ENCODE data around the gene ERF. TPM values are rescaled to one million over a fixed set of nuclear protein-coding genes. Genes with fewer than 3 reads are reported as not detected.

Gene ERF
- total and polyA plus RNA-seq, 10 of the 15 experiments (the other 5 are each of a cell fraction or from before 2014, with no cell fraction given) = 0.02 to 51.8 (median 14.4) TPM

DNA sequence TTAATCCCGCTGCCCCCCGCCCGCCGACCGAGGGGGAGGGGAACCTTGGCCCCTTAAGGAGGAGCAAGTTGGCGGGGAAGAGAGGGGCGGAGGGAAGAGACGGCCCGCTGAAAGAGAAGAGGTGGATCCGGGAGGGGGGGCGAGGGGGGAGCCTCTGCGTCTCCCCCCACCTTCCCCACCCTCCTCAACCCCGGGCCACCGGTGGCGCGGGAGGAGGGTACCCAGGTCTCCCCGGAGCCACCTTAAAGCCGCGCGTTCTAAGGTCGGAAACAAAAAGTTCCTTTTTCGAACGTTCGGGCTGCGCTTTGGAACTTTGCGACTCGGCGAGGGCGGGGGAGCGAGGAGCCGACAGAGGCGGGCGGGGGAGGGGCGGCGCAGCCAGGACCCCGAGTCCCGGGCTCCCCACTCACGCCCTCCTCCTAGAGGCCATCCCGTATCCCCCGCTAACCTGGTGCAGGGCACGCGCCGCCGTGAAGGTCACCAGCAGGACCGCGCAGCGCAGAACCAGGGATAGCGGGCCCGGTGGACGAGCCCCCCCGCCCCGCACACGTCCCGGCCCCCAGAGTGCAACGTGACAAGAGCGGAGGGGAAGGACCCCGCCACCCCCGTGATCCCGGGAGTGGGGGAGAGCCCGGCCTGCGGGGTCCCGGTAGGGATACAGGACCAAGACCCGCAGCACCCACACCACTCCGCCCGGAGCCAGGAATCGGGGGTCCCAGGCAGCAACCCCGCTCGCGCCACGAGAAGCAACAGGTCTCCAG, 659 bp downstream of the ERF start (continued):
- TF ChIP-seq ATF7 (IDR thresholded peaks at IDR 0.05; ENCODE audit: low read depth) (no peak), IKZF1 (conservative IDR thresholded peaks at IDR 0.05) (peak; percentile 52; the same call in 1 of the 2 replicates), RUNX3 (IDR thresholded peaks at IDR 0.05; ENCODE audit: low read length) (no peak), KDM1A (IDR thresholded peaks at IDR 0.05; ENCODE audit: borderline replicate concordance) (no peak), CREM (IDR thresholded peaks at IDR 0.05; ENCODE audit: low read depth) (peak; percentile 33; the same call in 1 of the 2 replicates), ZSCAN29 (IDR thresholded peaks at IDR 0.05) (no peak), EGR1 (IDR thresholded peaks at IDR 0.05; ENCODE audit: borderline replicate concordance in 1 of 2, low read depth in 2 of 2, low read length in 2 of 2) (no peak; a peak in 2 of 3 replicates), IKZF2 (IDR thresholded peaks at IDR 0.05) (peak in 1 of 2 experiments; percentile 12; a peak in 1 of 4 replicates), JUND (IDR thresholded peaks at IDR 0.05; ENCODE audit: low read depth, low read length) (no peak), EP300 (IDR thresholded peaks at IDR 0.05; ENCODE audit: borderline replicate concordance in 1 of 2, control insufficient read depth in 1 of 2, low read depth in 2 of 2, low read length in 2 of 2) (0 out of 4 replicates have a peak, but pooled peaks of 1 of the 2 experiments have one; percentile 18), GABPA (IDR thresholded peaks at IDR 0.05; ENCODE audit: low read depth) (no peak), MXI1 (IDR thresholded peaks at IDR 0.05; ENCODE audit: low read depth, low read length) (no peak), FOXM1 (IDR thresholded peaks at IDR 0.05; ENCODE audit: low read depth, low read length) (no peak), CHD2 (IDR thresholded peaks at IDR 0.05; ENCODE audit: borderline replicate concordance, low read depth, low read length) (0 out of 2 replicates have a peak, but pooled peaks have one; percentile 41), PML (IDR thresholded peaks at IDR 0.05; ENCODE audit: low read length) (no peak), WRNIP1 (IDR thresholded peaks at IDR 0.05; ENCODE audit: borderline replicate concordance, low read depth, low read length) (peak; percentile 100), NBN (IDR thresholded peaks at IDR 0.05) (peak; percentile 62), ETV6 (conservative IDR thresholded peaks at IDR 0.05 in 1 of 2, IDR thresholded peaks at IDR 0.05 in 1 of 2; ENCODE audit: borderline replicate concordance in 1 of 2, low read depth in 1 of 2) (no peak), CREB1 (IDR thresholded peaks at IDR 0.05; ENCODE audit: low read depth) (0 out of 2 replicates have a peak, but pooled peaks have one; percentile 36), MYC (IDR thresholded peaks at IDR 0.05; ENCODE audit: insufficient read depth, insufficient read length, insufficient replicate concordance, low read length, severe bottlenecking) (no peak), ESRRA (IDR thresholded peaks at IDR 0.05; ENCODE audit: low read length) (no peak), STAT3 (IDR thresholded peaks at IDR 0.05; ENCODE audit: low read depth, low read length) (no peak), CHD4 (IDR thresholded peaks at IDR 0.05) (no peak), ZNF24 (IDR thresholded peaks at IDR 0.05) (no peak), TCF7 (IDR thresholded peaks at IDR 0.05; ENCODE audit: borderline replicate concordance) (no peak), RELA (IDR thresholded peaks at IDR 0.05; ENCODE audit: borderline replicate concordance, partially characterized antibody) (no peak), SREBF1 (IDR thresholded peaks at IDR 0.05; ENCODE audit: low read length) (no peak)
- TF ChIP-seq, protein P1, sequence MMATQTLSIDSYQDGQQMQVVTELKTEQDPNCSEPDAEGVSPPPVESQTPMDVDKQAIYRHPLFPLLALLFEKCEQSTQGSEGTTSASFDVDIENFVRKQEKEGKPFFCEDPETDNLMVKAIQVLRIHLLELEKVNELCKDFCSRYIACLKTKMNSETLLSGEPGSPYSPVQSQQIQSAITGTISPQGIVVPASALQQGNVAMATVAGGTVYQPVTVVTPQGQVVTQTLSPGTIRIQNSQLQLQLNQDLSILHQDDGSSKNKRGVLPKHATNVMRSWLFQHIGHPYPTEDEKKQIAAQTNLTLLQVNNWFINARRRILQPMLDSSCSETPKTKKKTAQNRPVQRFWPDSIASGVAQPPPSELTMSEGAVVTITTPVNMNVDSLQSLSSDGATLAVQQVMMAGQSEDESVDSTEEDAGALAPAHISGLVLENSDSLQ (IDR thresholded peaks at IDR 0.05) = no peak
- TF ChIP-seq, protein P2, sequence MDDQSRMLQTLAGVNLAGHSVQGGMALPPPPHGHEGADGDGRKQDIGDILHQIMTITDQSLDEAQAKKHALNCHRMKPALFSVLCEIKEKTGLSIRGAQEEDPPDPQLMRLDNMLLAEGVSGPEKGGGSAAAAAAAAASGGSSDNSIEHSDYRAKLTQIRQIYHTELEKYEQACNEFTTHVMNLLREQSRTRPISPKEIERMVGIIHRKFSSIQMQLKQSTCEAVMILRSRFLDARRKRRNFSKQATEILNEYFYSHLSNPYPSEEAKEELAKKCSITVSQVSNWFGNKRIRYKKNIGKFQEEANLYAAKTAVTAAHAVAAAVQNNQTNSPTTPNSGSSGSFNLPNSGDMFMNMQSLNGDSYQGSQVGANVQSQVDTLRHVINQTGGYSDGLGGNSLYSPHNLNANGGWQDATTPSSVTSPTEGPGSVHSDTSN (IDR thresholded peaks at IDR 0.05; ENCODE audit: insufficient replicate concordance, low read depth, low read length) = no peak
- TF ChIP-seq, protein P3, sequence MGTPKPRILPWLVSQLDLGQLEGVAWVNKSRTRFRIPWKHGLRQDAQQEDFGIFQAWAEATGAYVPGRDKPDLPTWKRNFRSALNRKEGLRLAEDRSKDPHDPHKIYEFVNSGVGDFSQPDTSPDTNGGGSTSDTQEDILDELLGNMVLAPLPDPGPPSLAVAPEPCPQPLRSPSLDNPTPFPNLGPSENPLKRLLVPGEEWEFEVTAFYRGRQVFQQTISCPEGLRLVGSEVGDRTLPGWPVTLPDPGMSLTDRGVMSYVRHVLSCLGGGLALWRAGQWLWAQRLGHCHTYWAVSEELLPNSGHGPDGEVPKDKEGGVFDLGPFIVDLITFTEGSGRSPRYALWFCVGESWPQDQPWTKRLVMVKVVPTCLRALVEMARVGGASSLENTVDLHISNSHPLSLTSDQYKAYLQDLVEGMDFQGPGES (IDR thresholded peaks at IDR 0.05) = no peak
